Stimulated activated CD4-positive, alpha-beta T cell treated with anti-CD3 and anti-CD28 coated beads, Interleukin-2, amount 100 ng/mL, for 48 hours (primary cell): ENCODE data around the gene TEAD2.
"Not testable (repeated sequence)": the region's sequence is repeated elsewhere in the genome, so short reads cannot be mapped to it uniquely, and the experiment has no call there.

Source experiments
- DNase-seq, 2 donors: peaks; one replicate each; pipeline ENCODE4 v3.0.0-alpha.2; 2020

TEAD2 gene

DNA sequence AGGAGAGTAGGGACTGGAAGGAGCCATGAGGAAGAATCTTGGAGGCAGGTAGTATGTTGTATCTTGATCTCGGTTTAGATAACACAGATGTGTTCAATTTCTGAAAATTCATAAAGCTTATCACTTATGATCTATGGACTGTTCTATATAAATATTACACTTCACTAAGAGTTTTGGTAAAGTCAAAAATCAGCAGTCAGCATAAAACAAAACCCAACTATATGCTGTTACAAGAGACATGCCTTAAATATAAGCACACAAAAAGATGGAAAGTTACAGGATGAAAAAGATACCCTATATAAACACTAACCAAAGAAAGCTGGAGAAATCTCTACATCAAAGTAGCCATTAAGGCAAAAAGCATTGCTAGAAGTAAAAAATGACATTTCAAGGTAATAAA, 21.4 kb upstream of the TEAD2 start:
- no peak for DNase-seq

- no peak for DNase-seq
Observed at GRCh38 chr19:49382639-49383038, 20.4 kb upstream of the TEAD2 start.

GRCh38 chr19:49380391-49380790, 18.2 kb upstream of the TEAD2 start:
- DNase-seq = no peak

- no peak for DNase-seq
Observed at GRCh38 chr19:49378512-49378911, 16.3 kb upstream of the TEAD2 start.

GRCh38 chr19:49374665-49375434, 12.6 kb upstream of the TEAD2 start:
- DNase-seq = no peak

DNA sequence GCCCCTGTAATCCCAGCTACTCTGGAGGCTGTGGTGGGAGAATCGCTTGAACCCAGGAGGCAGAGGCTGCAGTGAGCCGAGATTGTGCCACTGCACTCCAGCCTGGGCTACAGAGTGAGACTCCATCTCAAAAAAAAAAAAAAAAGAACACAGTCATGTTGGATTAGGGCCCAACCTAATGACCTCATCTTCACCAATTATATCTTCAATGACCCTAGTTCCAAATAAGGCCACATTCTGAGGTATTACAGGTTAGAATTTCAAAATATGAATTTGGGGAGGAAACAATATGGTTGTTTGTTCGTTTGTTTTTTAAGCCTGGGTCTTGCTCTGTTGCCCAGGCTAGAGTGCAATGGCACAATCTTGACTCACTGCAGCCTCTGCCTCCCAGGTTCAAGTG, 11.0 kb upstream of the TEAD2 start:
- not testable (repeated sequence) for DNase-seq

GRCh38 chr19:49371184-49371583, 9.0 kb upstream of the TEAD2 start:
- DNase-seq = no peak

GRCh38 chr19:49368711-49369358, 6.6 kb upstream of the TEAD2 start:
- DNase-seq = no peak

GRCh38 chr19:49366110-49366509, 3.9 kb upstream of the TEAD2 start:
- DNase-seq = no peak

GRCh38 chr19:49364083-49364737, 2.0 kb upstream of the TEAD2 start:
- DNase-seq = no peak

GRCh38 chr19:49363268-49364082, 1.3 kb upstream of the TEAD2 start, which contains the start of gene DKKL1:
TSS of gene DKKL1 (plus strand) at chr19:49363877. CDS start at chr19:49363999, 122 bp downstream.
- peak; percentile 83 to 84 for DNase-seq

DNA sequence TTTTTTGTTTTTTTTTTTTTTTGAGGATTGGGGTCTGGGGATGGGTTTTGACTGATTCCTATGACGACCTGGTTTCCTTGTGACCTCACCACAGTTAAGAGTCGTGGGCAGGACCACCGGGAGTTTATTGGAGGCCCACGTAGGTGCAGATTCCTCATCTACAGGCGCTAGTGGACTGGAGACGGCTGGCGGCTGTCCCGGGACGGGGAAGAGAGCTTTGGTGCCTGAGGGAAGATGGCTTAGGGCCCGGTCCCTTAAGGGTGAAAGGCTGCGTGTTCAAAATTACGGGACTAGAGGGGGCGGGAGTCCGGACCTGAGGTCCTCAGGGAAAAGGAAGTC, 682 bp upstream of the TEAD2 start:
- no peak for DNase-seq

- no peak for DNase-seq
Observed at GRCh38 chr19:49361438-49362047, 673 bp downstream of the TEAD2 start.

- no peak for DNase-seq
Observed at GRCh38 chr19:49359851-49360820, 2.1 kb downstream of the TEAD2 start.

- DNase-seq = no peak
Observed at GRCh38 chr19:49357186-49357585, 5.0 kb downstream of the TEAD2 start.

DNA sequence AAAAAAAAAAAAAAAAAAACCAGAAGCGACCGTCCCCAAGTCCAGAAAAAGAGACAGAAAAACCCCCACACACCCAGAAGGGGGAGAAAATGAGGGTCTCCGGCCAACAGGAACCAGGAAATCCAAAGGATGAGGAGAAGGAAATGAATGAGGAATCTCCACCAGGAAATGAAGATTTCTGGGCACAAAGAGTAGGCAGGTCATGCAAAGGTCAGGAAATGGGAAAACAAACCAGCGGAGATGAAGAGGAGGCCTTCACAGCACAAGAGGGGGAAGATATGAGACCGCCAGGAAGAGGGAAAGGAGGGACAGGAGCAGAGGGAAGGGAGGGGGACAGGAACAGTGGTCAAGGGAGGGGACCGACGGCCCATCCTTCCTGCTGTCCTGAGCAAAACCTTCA, 5.8 kb downstream of the TEAD2 start:
- DNase-seq = no peak

DNA sequence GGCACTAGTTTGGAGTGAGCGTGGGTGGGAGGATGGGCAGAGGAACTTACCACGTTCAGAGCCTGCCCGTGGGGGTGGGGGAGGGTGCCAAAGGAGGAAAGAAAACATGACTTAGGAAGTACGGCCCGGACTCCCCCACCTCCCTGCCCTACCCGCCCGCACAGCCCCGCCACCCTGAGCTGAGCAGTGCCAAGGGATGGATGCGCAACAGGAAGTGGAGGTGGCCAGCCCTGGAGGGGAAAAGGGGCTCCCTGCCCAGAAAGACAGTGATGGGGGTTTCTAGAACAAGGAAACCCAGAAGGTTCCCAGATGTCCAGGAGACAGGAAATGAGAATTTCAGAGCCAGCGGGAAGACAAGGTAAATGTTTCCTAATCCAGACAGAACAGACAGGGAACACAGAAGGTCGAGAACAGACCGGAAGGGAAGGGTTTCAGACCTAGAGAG, 6.3 kb downstream of the TEAD2 start:
- DNase-seq = no peak

DNA sequence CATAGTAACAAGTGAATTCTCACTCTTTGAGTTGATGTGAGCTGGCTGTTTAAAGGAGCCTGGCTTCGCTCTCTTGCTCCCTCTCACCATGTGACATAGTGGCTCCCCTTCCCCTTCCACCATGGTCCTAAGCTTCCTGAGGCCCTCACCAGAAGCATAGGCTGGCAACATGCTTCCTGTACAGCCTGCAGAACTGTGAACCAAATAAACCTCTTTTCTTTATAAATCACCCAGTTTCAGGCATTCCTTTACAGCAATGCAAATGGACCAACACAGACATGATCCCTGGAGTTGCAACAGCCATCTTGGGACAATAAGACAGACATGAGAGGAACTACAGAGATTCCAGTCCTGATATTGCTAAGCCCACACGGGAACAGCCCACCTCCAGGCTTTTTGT, 12.6 kb downstream of the TEAD2 start:
- no peak for DNase-seq

DNA sequence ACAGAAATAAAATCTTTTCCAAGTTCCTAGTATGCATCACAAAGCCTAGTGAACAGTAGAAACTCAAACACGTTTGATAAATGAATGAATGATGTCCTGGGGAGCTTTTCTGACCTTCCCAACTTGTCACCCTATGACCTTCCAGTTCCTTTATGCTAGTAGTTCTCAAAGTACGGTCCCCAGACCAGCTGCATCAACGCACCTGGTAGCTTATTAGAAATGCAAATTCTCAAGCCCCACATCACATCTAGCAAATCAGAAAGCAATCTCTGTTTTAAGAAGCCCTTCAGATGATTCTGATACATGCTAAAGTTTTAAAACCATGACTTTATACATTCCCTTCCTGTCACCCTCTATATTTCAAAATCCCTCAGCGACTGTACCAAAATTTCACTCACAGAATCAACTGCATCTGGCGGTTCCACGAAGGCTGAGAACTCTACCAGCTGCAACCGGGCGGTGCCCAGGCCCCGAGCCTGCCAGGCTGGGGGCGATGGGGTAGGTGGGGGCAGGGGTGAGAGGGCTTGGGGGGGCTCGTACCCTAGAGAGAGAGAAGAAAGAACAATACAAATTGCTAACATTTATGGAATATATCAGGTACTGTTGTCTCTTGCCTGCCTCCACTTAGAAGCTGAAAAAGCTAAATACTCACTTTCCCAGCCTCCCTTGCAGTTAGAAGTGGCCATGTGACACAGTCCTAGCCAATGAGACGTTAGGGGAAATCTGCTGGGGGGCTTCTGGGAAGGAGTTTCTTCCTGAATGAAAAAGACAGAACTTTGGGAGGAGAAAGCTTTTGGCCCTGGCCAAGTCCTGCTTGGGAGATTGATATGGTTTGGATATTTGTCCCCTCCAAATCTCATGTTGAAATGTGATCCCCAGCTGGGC, 13.7 kb downstream of the TEAD2 start:
- DNase-seq = no peak

- no peak for DNase-seq
Observed at GRCh38 chr19:49347835-49348234, 14.4 kb downstream of the TEAD2 start.
